ENCODE results near the gene TUBD1.

The TUBD1 gene

GRCh38 chr17:59825533-59826322 is 67.0 kb downstream of the TUBD1 start:
- no peak for DNase-seq (ENCODE audit: low spot score)

GRCh38 chr17:59815965-59816364 is 76.8 kb downstream of the TUBD1 start:
- no peak for DNase-seq (ENCODE audit: low spot score)

GRCh38 chr17:59814685-59815084 is 78.1 kb downstream of the TUBD1 start:
- DNase-seq (ENCODE audit: low spot score): no peak

GRCh38 chr17:59814276-59814675 is 78.5 kb downstream of the TUBD1 start:
- DNase-seq (ENCODE audit: low spot score): no peak

- DNase-seq (ENCODE audit: low spot score): no peak
These were observed 80.6 kb downstream of the TUBD1 start for GRCh38 chr17:59812139-59812538.

- no peak for DNase-seq (ENCODE audit: low spot score)
These were observed 81.5 kb downstream of the TUBD1 start for GRCh38 chr17:59811209-59811608.

- no peak for DNase-seq (ENCODE audit: low spot score)
These were observed 81.9 kb downstream of the TUBD1 start for GRCh38 chr17:59810894-59811153.

Measured in D341Med (cell line).